Astrocyte of the spinal cord (primary cell): ENCODE measurements around the gene PGD.
"Not testable (repeated sequence)": the region's sequence is repeated elsewhere in the genome, so short reads cannot be mapped to it uniquely, and the experiment has no call there.

Experiments used
- DNase-seq: peaks from one replicate; pipeline ENCODE4 v3.0.0; 2011; ENCODE audit warnings: low read depth, low spot score
- H3K4me3 ChIP-seq: 2 replicates; pipeline ENCODE4 v1.5.1; 2011; ENCODE audit warnings: low read depth, mild to moderate bottlenecking, low read length, moderate library complexity
- in situ Hi-C: cut with HindIII; loops from 2 replicates; pipeline ENCODE4 v1.10.0; 2017; ENCODE audit warnings: low sequenced_read_pairs
- TF ChIP-seq, protein P1 (sequence below): IDR thresholded peaks from 2 replicates; pipeline ENCODE4 v1.5.1; 2012; ENCODE audit warnings: low read depth, mild to moderate bottlenecking, low read length, inconsistent platforms

Gene PGD

DNA sequence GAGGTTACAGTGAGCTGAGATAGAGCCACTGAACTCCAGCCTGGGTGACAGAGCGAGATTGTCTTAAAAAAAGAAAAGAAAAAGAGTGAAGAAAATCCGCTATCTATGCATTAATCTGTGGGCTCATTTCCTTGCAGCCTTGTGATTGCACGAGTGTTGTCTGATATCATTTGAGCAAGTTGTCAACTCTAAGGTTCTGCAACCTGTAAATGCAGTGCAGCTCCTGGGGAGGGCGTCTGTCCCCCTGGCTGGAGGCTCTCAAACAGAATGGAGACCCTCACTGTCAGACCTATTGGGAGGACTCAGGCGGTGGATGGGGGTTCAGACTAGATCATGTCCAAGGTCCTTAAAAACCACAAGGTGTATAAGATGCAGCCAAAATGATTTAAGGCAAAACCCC, 57.2 kb downstream of the PGD start:
- DNase-seq = no peak
- H3K4me3 ChIP-seq = no peak overlapping the region
- TF ChIP-seq, protein P1, sequence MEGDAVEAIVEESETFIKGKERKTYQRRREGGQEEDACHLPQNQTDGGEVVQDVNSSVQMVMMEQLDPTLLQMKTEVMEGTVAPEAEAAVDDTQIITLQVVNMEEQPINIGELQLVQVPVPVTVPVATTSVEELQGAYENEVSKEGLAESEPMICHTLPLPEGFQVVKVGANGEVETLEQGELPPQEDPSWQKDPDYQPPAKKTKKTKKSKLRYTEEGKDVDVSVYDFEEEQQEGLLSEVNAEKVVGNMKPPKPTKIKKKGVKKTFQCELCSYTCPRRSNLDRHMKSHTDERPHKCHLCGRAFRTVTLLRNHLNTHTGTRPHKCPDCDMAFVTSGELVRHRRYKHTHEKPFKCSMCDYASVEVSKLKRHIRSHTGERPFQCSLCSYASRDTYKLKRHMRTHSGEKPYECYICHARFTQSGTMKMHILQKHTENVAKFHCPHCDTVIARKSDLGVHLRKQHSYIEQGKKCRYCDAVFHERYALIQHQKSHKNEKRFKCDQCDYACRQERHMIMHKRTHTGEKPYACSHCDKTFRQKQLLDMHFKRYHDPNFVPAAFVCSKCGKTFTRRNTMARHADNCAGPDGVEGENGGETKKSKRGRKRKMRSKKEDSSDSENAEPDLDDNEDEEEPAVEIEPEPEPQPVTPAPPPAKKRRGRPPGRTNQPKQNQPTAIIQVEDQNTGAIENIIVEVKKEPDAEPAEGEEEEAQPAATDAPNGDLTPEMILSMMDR = no peak
- in situ Hi-C loops = no loop called here

DNA sequence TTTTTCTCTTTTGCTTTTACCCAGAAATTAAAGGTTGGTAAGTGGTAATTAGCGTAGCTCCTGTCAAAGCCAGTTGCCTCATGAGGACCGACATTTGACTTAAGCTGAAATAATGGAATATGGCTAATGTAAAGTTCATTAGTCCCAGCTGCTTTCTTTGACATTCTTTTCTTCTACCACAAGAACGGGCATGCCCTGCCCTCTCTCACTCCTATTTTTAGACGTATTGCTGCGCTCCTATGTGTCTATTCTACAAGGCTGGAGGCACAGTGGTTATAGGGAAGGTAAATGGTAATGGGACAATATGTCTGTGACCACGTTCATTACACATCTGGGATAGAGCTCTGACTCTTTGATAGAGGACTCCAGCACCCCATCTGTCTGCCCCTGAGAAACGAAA, 57.8 kb downstream of the PGD start:
- in situ Hi-C loops = no loop called here
- H3K4me3 ChIP-seq = no peak overlapping the region
- no peak for DNase-seq
- TF ChIP-seq, protein P1 = no peak

DNA sequence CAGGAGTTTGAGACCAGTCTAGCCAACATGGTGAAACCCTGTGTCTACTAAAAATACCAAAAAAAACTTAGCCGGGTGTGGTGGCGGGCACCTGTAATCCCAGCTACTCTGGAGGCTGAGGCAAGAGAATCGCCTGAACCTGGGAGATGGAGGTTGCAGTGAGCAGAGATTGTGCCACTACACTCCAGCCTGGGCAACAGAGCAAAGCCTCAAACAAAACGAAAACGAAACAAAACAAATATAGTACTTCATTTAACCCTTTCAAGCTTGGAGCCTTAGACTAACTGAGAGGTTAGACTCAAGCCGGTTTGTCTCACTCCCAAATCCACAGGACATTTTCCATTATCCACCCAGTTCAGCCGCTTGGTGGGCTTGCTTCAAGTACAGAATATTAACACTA, 58.6 kb downstream of the PGD start:
- H3K4me3 ChIP-seq, DNase-seq, in situ Hi-C loops: not testable (repeated sequence)

DNA sequence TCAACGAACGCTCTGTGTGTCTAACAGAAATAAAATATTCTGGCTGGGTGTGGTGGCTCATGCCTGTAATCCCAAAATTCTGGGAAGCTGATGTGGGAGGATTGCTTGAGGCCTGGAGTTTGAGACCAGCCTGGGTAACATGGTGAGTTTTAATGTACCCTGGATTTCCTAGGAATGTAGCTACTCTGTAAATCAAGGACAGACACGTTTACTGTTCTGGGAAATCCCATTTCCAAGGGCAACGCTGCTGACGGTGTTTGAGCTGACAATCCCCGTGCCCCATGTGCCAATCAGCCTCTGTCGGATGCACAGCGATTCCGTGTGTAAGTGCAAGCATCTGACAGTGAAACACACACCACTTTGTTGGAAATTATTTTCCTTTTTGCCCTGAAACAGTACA, 59.0 kb downstream of the PGD start:
- TF ChIP-seq, protein P1 = no peak
- in situ Hi-C loops = no loop called here
- no peak overlapping the region for H3K4me3 ChIP-seq

DNA sequence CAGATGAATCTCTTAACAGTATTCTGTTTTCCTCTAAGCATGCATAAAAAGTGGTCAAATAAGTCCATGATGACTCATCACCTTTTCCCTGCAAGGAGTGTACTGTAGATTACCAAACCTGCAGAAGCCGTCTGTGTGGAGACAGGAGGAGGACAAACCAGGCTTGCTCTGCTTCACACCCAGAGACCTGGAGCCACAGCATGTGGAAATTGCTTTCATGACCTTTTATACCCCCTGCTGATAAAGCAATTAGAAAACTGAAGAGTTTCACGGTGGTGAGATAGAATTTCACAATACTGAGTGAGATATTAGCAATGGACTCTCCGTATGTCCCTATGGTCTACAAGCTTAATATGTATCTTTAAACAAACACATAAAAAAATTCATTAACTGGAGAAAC, 60.3 kb downstream of the PGD start:
- TF ChIP-seq, protein P1 = no peak
- peak; percentile 80 for DNase-seq
- in situ Hi-C loops = no loop called here
- no peak overlapping the region for H3K4me3 ChIP-seq

More for the DNA sequence above, 59.0 kb downstream of the PGD start:
- DNase-seq = no peak

DNA sequence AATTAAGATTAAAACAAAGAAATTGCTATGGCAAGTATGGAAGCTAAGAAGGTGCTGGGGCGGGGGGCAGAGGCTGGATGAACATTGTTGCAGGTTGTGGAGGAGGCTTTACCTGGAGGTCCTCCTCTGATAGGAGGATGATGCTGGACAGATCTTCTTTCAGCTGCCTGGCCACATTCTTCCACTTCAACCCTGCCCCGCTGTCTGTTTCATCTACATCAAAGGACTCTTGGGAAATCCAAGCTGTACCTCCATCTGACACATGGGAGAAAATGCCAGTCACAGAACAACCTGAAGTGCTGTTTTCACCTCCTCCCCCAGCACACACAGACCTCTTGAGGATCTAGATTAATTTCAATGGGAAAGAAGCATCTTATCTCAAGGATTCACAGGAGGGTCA, 68.2 kb downstream of the PGD start:
- in situ Hi-C loops = no loop called here
- H3K4me3 ChIP-seq = no peak overlapping the region
- TF ChIP-seq, protein P1 = no peak
- DNase-seq = no peak

DNA sequence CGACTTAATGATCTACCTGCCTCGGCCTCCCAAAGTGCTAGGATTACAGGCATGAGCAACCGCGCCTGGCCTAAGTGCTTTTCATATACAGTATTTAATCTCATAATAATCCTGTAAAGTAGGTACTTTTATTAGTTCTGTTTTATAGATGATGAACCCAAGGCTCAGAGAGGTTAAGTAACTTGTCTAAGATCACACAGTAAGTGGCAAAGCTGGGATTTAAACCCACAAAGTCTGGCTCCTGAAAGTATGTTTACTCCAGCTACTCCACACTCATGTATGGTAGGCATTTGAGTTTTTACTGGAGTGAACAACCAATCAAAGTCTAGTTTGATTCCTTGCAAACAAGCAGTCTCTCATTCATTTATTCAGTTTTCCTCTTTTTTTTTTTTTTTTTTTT, 71.2 kb downstream of the PGD start:
- in situ Hi-C loops = no loop called here
- no peak overlapping the region for H3K4me3 ChIP-seq
- no peak for DNase-seq
- TF ChIP-seq, protein P1 = no peak
